Gastroesophageal sphincter (tissue), 4 donors: ENCODE measurements around the gene SPATA25. TPM values are rescaled to one million over a fixed set of nuclear protein-coding genes. Genes with fewer than 3 reads are reported as not detected.
A peak's percentile ranks its signal among the peaks of the same experiment; 100 is the strongest.

Experiments used
- ATAC-seq: fragments of 150-250 bp; one replicate; pipeline ENCODE4 v1.9.1; 2016; ENCODE audit warnings: mild to moderate bottlenecking, moderate library complexity
- H3K27ac ChIP-seq, 4 donors: fragments of 200-600 bp; sonication (generic) in 3 of 4; 1 replicate in 3 of 4; 2 replicates in 1 of 4; pipeline ENCODE4 v1.5.1; 2016 to 2019
- H3K27me3 ChIP-seq: fragments of 200-600 bp; sonication (generic); one replicate; pipeline ENCODE4 v1.5.1; 2019
- H3K36me3 ChIP-seq, 2 donors: fragments of 200-600 bp; sonication (generic); one replicate each; pipeline ENCODE4 v1.5.1; 2019; ENCODE audit warnings: control low read depth in 1 of 2
- H3K4me1 ChIP-seq, 3 donors: fragments of 200-600 bp; sonication (generic); 1 replicate in 2 of 3; 2 replicates in 1 of 3; pipeline ENCODE4 v1.5.1; 2016 to 2019; ENCODE audit warnings: control low read depth in 2 of 3
- H3K4me3 ChIP-seq, 2 donors: fragments of 200-600 bp; sonication (generic); one replicate each; pipeline ENCODE4 v1.5.1; 2019; ENCODE audit warnings: mild to moderate bottlenecking in 1 of 2, moderate library complexity in 1 of 2
- H3K9me3 ChIP-seq, 3 donors: fragments of 200-600 bp; sonication (generic); one replicate each; pipeline ENCODE4 v1.5.1; 2017 to 2019; ENCODE audit warnings: control low read depth in 2 of 3
- EP300 ChIP-seq: sonication (generic); formaldehyde crosslinking; IDR thresholded peaks from one replicate; pipeline ENCODE4 v1.6.1; 2017; ENCODE audit warnings: antibody characterized with exemption, mild to moderate bottlenecking
- POLR2A ChIP-seq, 2 donors: fragments of 450-650 bp; IDR thresholded peaks; one replicate each; pipeline ENCODE4 v1.6.1; 2017; ENCODE audit warnings: antibody characterized with exemption in 2 of 2, mild to moderate bottlenecking in 2 of 2, moderate library complexity in 1 of 2
- POLR2AphosphoS5 ChIP-seq: sonication (generic); formaldehyde crosslinking; IDR thresholded peaks from one replicate; pipeline ENCODE4 v1.6.1; 2017; ENCODE audit warnings: antibody characterized with exemption
- WGBS, 2 donors: methylation state at CpG; one replicate each; pipeline ENCODE4 v1.1.5; 2018; ENCODE audit warnings: low coverage in 1 of 2; 5-methylcytosine and 5-hydroxymethylcytosine counted together
- total RNA-seq, 4 donors: library from RNA; depleted of rRNA; stranded (reverse); fragments of >200 nt; gene quantifications; one replicate each; pipeline ENCODE4 v1.1.0, GENCODE V29; 2016
- TF ChIP-seq, protein P1 (sequence below), 4 experiments: fragments of 200-600 bp in 2 of 4; fragments of 450-650 bp in 2 of 4; sonication (generic) in 1 of 4; IDR thresholded peaks; one replicate each; pipeline ENCODE4 v1.5.1; 2017 to 2019; ENCODE audit warnings: antibody characterized with exemption in 4 of 4, mild to moderate bottlenecking in 2 of 4, moderate library complexity in 2 of 4

Gene SPATA25
- total RNA-seq, 4 donors from 2014 or later: 4.2 to 7.9 (median 5.1) TPM; not detected in 1

DNA sequence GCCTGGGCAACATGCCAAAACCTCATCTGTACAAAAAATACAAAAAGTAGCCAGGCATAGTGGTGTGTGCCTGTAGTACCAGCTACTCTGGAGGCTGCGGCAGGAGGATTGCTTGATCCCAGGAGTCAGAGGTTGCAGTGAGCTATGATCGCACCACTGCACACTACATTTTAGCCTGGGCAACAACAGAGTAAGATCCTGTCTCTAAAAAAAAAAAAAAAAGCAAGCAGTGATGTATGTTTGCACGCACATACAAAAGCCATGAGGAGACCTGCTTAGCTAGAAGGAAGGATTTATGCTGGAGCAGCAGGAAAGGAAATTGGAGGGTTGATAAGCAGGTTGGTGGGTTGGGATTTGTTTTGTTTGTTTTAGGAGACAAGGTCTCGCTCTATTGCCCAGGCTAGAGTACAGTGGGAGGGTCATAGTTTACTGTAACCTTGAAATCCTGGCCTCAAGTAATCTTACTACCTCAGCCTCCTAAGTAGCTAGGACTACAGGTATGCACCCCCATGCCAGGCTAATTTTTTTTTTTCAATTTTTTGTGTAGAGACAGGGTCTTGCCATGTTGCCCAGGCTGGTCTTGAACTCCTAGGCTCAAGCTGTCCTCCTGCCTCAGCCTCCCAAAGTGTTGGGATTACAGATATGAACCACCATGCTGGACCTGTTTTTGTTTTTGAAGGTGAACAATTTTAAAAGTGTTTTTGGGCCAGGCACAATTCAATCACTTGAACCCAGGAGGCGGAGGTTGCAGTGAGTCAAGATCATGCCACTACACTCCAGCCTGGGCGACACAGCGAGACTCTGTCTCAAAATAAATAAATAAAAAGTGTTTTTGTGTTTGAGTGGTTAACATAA lies 26.0 kb downstream of the SPATA25 start:
- no peaks in the 10 kb centered on the region for H3K36me3 ChIP-seq
- H3K4me3 ChIP-seq: no peak overlapping the region
- no peaks in the 10 kb centered on the region for H3K27me3 ChIP-seq
- no peak overlapping the region for H3K27ac ChIP-seq
- peaks cover 0 to 17% (median 4%) of the 10 kb centered on the region in 3 donors for H3K4me1 ChIP-seq
- no peak for ATAC-seq
- WGBS, 2 donors: 84 to 91% methylated on average over 5 to 7 of the region's 7 CpGs
- TF ChIP-seq, protein P1, sequence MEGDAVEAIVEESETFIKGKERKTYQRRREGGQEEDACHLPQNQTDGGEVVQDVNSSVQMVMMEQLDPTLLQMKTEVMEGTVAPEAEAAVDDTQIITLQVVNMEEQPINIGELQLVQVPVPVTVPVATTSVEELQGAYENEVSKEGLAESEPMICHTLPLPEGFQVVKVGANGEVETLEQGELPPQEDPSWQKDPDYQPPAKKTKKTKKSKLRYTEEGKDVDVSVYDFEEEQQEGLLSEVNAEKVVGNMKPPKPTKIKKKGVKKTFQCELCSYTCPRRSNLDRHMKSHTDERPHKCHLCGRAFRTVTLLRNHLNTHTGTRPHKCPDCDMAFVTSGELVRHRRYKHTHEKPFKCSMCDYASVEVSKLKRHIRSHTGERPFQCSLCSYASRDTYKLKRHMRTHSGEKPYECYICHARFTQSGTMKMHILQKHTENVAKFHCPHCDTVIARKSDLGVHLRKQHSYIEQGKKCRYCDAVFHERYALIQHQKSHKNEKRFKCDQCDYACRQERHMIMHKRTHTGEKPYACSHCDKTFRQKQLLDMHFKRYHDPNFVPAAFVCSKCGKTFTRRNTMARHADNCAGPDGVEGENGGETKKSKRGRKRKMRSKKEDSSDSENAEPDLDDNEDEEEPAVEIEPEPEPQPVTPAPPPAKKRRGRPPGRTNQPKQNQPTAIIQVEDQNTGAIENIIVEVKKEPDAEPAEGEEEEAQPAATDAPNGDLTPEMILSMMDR (IDR thresholded peaks at IDR 0.05): no peak
- TF ChIP-seq POLR2A (IDR thresholded peaks at IDR 0.05) (no peak), EP300 (no peak), POLR2AphosphoS5 (no peak)
- no peaks in the 10 kb centered on the region for H3K9me3 ChIP-seq

DNA sequence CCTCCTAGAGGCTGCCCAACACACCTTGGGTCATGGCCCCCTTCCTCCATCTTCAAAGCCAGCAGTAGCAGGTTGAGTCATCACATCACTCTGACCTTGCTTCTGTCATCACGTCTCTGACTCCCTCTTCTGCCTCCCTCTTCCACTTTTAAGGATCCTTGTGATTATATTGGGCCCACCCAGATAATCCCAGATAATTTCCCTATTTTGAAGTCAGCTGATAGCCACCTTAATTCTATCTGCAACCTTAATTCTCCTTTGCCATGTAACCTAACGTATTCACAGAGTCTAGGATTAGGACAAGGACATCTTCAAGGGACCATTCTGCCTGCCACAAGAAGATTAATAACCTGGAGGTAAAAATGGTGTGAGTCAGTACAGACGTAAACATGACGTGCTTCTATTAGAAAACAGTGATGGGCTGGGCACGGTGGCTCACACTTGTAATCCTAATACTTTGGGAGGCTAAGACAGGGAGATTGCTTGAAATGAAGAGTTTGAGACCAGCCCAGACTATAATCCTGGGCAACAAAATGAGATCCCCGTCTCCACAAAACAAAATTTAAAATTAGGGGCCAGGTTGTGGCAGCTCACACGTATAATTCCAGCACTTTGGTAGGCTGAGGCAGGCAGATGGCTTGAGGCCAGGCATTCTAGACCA lies 26.7 kb downstream of the SPATA25 start:
- no peak overlapping the region for H3K27ac ChIP-seq

DNA sequence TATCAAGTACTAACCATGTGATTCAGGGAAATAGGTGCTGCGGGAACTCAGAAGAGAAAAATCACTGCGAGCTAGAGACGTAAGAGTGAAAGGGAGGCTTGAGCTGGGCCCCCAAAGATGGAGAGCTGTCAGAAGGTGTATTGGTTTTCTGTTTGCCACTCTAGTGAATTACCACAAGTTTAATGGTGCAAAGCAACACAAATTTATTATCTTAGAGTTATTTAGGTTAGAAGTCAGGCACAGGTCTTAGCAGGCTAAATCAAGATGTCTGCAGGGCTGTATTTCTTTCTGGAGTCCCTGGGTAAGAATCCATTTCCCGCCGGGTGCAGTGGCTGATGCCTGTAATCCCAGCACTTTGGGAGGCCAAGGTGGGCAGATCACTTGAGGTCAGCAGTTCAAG lies 27.5 kb downstream of the SPATA25 start:
- H3K9me3 ChIP-seq: no peaks in the 10 kb centered on the region
- no peaks in the 10 kb centered on the region for H3K27me3 ChIP-seq
- ATAC-seq: no peak
- TF ChIP-seq EP300: no peak
- TF ChIP-seq, protein P1 (IDR thresholded peaks at IDR 0.05): no peak
- no peak for TF ChIP-seq POLR2A (IDR thresholded peaks at IDR 0.05)
- no peak for TF ChIP-seq POLR2AphosphoS5
- no peak overlapping the region for H3K27ac ChIP-seq
- H3K36me3 ChIP-seq: peaks cover 0 to 2% of the 10 kb centered on the region in 2 donors
- 92 to 93% methylated on average over 3 of the region's 5 CpGs for WGBS, 2 donors
- H3K4me1 ChIP-seq: peaks cover 3 to 32% (median 17%) of the 10 kb centered on the region in 3 donors
- no peak overlapping the region for H3K4me3 ChIP-seq

More for the DNA sequence above, 26.7 kb downstream of the SPATA25 start:
- TF ChIP-seq POLR2A (IDR thresholded peaks at IDR 0.05) (no peak), EP300 (no peak), POLR2AphosphoS5 (no peak)
- TF ChIP-seq, protein P1 (IDR thresholded peaks at IDR 0.05): no peak
- no peaks in the 10 kb centered on the region for H3K27me3 ChIP-seq
- no peak overlapping the region for H3K4me3 ChIP-seq
- no peaks in the 10 kb centered on the region for H3K9me3 ChIP-seq
- ATAC-seq: no peak
- peaks cover 3 to 25% (median 12%) of the 10 kb centered on the region in 3 donors for H3K4me1 ChIP-seq
- WGBS, 2 donors: 37 to 55% methylated on average over 3 to 7 of the region's 7 CpGs
- H3K36me3 ChIP-seq: no peaks in the 10 kb centered on the region

DNA sequence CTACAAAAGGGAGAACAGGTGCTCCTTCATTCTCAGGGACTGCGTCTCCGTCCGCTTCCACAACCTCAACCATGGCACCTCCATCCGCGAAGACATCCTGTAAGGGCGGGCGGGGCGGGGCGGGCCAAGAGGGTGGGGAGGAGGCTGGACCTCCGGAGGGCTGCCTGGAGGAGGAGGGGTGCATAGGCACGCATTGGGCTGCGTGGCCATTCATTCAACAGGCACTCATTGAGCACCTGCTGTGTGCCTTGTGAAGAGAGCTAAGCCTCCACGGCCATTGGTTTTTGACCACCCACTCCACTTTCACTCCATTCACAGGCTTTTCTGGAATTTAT lies 29.6 kb downstream of the SPATA25 start:
- peaks cover 3 to 53% (median 21%) of the 10 kb centered on the region in 3 donors for H3K4me1 ChIP-seq
- peak overlapping the region; percentile 37 to 92 (median 83) for H3K27ac ChIP-seq
- peak overlapping the region; percentile 75 to 92 for H3K4me3 ChIP-seq
- TF ChIP-seq, protein P1 (IDR thresholded peaks at IDR 0.05): no peak
- TF ChIP-seq POLR2A (IDR thresholded peaks at IDR 0.05) (no peak), POLR2AphosphoS5 (no peak), EP300 (no peak)
- 13 to 33% methylated on average over 2 to 4 of the region's 13 CpGs for WGBS, 2 donors
- H3K9me3 ChIP-seq: no peaks in the 10 kb centered on the region
- peaks cover 0 to 20% of the 10 kb centered on the region in 2 donors for H3K36me3 ChIP-seq
- H3K27me3 ChIP-seq: no peaks in the 10 kb centered on the region
- ATAC-seq: peak; percentile 2
